Measurements from ENCODE around the gene CBR3. TPM values are rescaled to one million over a fixed set of nuclear protein-coding genes. Genes with fewer than 3 reads are reported as not detected.
A peak's percentile ranks its signal among the peaks of the same experiment; 100 is the strongest.

Gene CBR3
- total RNA-seq, 1 donor from 2014 or later = 2.8 TPM

- Mint-ChIP-seq H3K9me3 (ENCODE audit: unreplicated experiment) (no peaks in the 10 kb centered on the region), H3K27me3 (ENCODE audit: low read depth, unreplicated experiment) (no peaks in the 10 kb centered on the region), H3K36me3 (ENCODE audit: low read depth, unreplicated experiment) (peaks cover 2% of the 10 kb centered on the region), H3K4me1 (ENCODE audit: low read depth, unreplicated experiment) (peaks cover 5% of the 10 kb centered on the region), H3K27ac (ENCODE audit: unreplicated experiment) (peak within 1 kb of the TSS; percentile 58), H3K4me3 (ENCODE audit: unreplicated experiment) (peak within 1 kb of the TSS; percentile 81)
- no peak for TF ChIP-seq EZH2 (IDR thresholded peaks at IDR 0.05; ENCODE audit: insufficient read depth, low read length)
- H3K27me3 ChIP-seq (ENCODE audit: insufficient read depth, low read length) = no peaks in the 10 kb centered on the region
- FAIRE-seq (no peak), DNase-seq (ENCODE audit: low read depth) (no peak)
- peak within 1 kb of the TSS; percentile 73 for H3K4me3 ChIP-seq (ENCODE audit: insufficient read depth, low read depth, low read length)
- H3K9me3 ChIP-seq (ENCODE audit: insufficient read depth, low read depth, low read length) = no peaks in the 10 kb centered on the region
- H3K27ac ChIP-seq (ENCODE audit: low read depth, low read length) = peak within 1 kb of the TSS; percentile 64
- peaks cover 46% of the 10 kb centered on the region for H3K79me2 ChIP-seq (ENCODE audit: insufficient read depth, low read length)
- H3K4me2 ChIP-seq (ENCODE audit: low read length) = peak within 1 kb of the TSS; percentile 97
- H3K9ac ChIP-seq (ENCODE audit: low read length) = peak within 1 kb of the TSS; percentile 85
- peaks cover 17% of the 10 kb centered on the region for H4K20me1 ChIP-seq (ENCODE audit: insufficient read depth, low read length)
- H2AFZ ChIP-seq (ENCODE audit: low read depth, low read length) = peak within 1 kb of the TSS; percentile 90
- H3K36me3 ChIP-seq (ENCODE audit: insufficient read depth, low read length) = peaks cover 3% of the 10 kb centered on the region
- peaks cover 10% of the 10 kb centered on the region for H3K4me1 ChIP-seq (ENCODE audit: insufficient read depth, low read length)
Measured at GRCh38 chr21:36156815-36157670, 22.2 kb downstream of the CBR3 start, which contains the start of gene DOP1B. TSS of gene DOP1B (plus strand) at chr21:36156824. CDS start at chr21:36164734, 7,910 bp downstream.

GRCh38 chr21:36159356-36159921 lies 24.6 kb downstream of the CBR3 start:
- Histone ChIP-seq H3K27ac (ENCODE audit: low read depth, low read length) (no peak overlapping the region), H3K4me3 (ENCODE audit: insufficient read depth, low read depth, low read length) (no peak overlapping the region), H3K4me2 (ENCODE audit: low read length) (no peak overlapping the region), H3K4me1 (ENCODE audit: insufficient read depth, low read length) (peaks cover 10% of the 10 kb centered on the region), H3K9ac (ENCODE audit: low read length) (no peak overlapping the region), H2AFZ (ENCODE audit: low read depth, low read length) (no peak overlapping the region), H3K79me2 (ENCODE audit: insufficient read depth, low read length) (peaks cover 68% of the 10 kb centered on the region), H3K27me3 (ENCODE audit: insufficient read depth, low read length) (no peaks in the 10 kb centered on the region), H3K9me3 (ENCODE audit: insufficient read depth, low read depth, low read length) (no peaks in the 10 kb centered on the region), H3K36me3 (ENCODE audit: insufficient read depth, low read length) (peaks cover 3% of the 10 kb centered on the region), H4K20me1 (ENCODE audit: insufficient read depth, low read length) (peaks cover 35% of the 10 kb centered on the region)
- H3K27me3 Mint-ChIP-seq (ENCODE audit: low read depth, unreplicated experiment) = no peaks in the 10 kb centered on the region
- no peak for TF ChIP-seq EZH2 (IDR thresholded peaks at IDR 0.05; ENCODE audit: insufficient read depth, low read length)
- TF ChIP-seq, protein P1, sequence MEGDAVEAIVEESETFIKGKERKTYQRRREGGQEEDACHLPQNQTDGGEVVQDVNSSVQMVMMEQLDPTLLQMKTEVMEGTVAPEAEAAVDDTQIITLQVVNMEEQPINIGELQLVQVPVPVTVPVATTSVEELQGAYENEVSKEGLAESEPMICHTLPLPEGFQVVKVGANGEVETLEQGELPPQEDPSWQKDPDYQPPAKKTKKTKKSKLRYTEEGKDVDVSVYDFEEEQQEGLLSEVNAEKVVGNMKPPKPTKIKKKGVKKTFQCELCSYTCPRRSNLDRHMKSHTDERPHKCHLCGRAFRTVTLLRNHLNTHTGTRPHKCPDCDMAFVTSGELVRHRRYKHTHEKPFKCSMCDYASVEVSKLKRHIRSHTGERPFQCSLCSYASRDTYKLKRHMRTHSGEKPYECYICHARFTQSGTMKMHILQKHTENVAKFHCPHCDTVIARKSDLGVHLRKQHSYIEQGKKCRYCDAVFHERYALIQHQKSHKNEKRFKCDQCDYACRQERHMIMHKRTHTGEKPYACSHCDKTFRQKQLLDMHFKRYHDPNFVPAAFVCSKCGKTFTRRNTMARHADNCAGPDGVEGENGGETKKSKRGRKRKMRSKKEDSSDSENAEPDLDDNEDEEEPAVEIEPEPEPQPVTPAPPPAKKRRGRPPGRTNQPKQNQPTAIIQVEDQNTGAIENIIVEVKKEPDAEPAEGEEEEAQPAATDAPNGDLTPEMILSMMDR (IDR thresholded peaks at IDR 0.05; ENCODE audit: insufficient read depth, low read depth, low read length) = no peak
- no peak overlapping the region for H3K4me3 Mint-ChIP-seq (ENCODE audit: unreplicated experiment)
- DNase-seq (ENCODE audit: low read depth) (no peak), FAIRE-seq (no peak)
- no peaks in the 10 kb centered on the region for H3K9me3 Mint-ChIP-seq (ENCODE audit: unreplicated experiment)
- no peak overlapping the region for H3K27ac Mint-ChIP-seq (ENCODE audit: unreplicated experiment)
- peaks cover 10% of the 10 kb centered on the region for H3K4me1 Mint-ChIP-seq (ENCODE audit: low read depth, unreplicated experiment)
- peaks cover 4% of the 10 kb centered on the region for H3K36me3 Mint-ChIP-seq (ENCODE audit: low read depth, unreplicated experiment)

DNA sequence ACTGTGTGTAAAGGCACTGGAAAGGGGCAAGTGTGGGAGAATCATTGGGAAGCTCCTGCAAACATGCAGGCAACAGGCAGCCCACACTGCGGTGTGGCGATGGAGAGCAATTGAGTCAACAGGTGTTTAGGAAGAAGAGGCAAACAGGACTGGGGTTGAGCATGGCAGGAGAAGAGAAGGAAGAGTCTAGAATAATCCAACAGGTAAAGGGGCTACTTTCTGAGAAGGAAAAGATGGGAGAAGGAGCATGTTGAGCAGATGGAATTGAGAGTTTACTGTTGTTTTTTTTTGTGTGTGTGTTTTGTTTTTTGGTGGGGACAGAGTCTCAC lies 25.9 kb downstream of the CBR3 start:
- FAIRE-seq = no peak
- H3K4me3 ChIP-seq (ENCODE audit: insufficient read depth, low read depth, low read length) = no peak overlapping the region
- peaks cover 5% of the 10 kb centered on the region for H3K4me1 ChIP-seq (ENCODE audit: insufficient read depth, low read length)
- Mint-ChIP-seq H3K4me1 (ENCODE audit: low read depth, unreplicated experiment) (peaks cover 13% of the 10 kb centered on the region), H3K9me3 (ENCODE audit: unreplicated experiment) (no peaks in the 10 kb centered on the region), H3K36me3 (ENCODE audit: low read depth, unreplicated experiment) (peaks cover 4% of the 10 kb centered on the region), H3K4me3 (ENCODE audit: unreplicated experiment) (no peak overlapping the region), H3K27me3 (ENCODE audit: low read depth, unreplicated experiment) (no peaks in the 10 kb centered on the region), H3K27ac (ENCODE audit: unreplicated experiment) (no peak overlapping the region)
- no peak overlapping the region for H3K27ac ChIP-seq (ENCODE audit: low read depth, low read length)
- H3K79me2 ChIP-seq (ENCODE audit: insufficient read depth, low read length) = peaks cover 71% of the 10 kb centered on the region
- H3K36me3 ChIP-seq (ENCODE audit: insufficient read depth, low read length) = peaks cover 3% of the 10 kb centered on the region
- H4K20me1 ChIP-seq (ENCODE audit: insufficient read depth, low read length) = peaks cover 35% of the 10 kb centered on the region
- H2AFZ ChIP-seq (ENCODE audit: low read depth, low read length) = no peak overlapping the region
- H3K4me2 ChIP-seq (ENCODE audit: low read length) = no peak overlapping the region
- no peaks in the 10 kb centered on the region for H3K27me3 ChIP-seq (ENCODE audit: insufficient read depth, low read length)
- no peaks in the 10 kb centered on the region for H3K9me3 ChIP-seq (ENCODE audit: insufficient read depth, low read depth, low read length)
- no peak for DNase-seq (ENCODE audit: low read depth)
- no peak overlapping the region for H3K9ac ChIP-seq (ENCODE audit: low read length)
- TF ChIP-seq, protein P1 (IDR thresholded peaks at IDR 0.05; ENCODE audit: insufficient read depth, low read depth, low read length) = no peak
